Peyer's patch (tissue), 4 donors: ENCODE measurements around the gene TIMP2.

Experiments
- POLR2A ChIP-seq, 2 donors: fragments of 450-650 bp; IDR thresholded peaks; one replicate each; pipeline ENCODE4 v1.5.1; 2017; ENCODE audit warnings: antibody characterized with exemption in 2 of 2, mild to moderate bottlenecking in 2 of 2, moderate library complexity in 2 of 2
- TF ChIP-seq, protein P1 (sequence below), 6 experiments: fragments of 450-650 bp in 4 of 6; fragments of 200-600 bp in 2 of 6; sonication (generic) in 1 of 6; IDR thresholded peaks; one replicate each; pipeline ENCODE4 v1.5.1; 2017 to 2019; ENCODE audit warnings: antibody characterized with exemption in 6 of 6, mild to moderate bottlenecking in 3 of 6, moderate library complexity in 1 of 6

DNA sequence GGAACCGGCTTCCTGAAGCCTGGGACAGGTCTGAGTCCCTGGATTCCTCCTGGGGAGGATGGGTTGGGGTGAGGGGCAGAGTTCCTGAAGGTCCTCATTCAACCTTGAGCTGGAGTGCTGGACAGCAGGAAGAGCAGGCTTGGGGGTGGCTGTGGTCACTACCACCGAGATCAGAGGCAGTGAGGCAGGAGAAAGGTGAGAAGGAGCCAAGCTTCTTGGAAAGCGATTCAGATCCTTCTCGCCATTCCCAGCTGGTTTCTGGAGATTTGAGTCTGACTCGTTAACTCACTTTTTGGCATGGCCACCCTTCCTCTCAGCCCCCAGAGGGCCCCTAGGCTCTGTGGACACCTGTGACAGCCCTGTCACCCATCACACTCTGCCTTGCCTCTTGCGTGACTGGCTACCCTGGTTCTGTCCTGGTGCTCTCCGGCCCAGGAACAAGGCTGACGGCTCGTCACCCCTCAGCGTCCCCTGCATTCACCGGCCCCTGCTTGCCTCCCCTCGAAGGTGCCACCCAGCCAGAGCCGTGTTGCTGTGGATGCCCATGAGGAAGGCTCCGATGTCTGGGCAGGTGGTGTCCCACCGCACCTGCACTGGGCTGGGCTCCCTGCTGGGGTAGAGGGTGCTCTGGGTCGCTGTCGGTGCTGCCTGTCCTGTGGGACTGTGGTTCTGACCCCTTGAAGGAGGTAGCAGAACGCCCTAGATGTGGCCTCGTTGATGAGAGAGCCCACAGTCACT lies 9.7 kb upstream of the TIMP2 start:
- TF ChIP-seq, protein P1, sequence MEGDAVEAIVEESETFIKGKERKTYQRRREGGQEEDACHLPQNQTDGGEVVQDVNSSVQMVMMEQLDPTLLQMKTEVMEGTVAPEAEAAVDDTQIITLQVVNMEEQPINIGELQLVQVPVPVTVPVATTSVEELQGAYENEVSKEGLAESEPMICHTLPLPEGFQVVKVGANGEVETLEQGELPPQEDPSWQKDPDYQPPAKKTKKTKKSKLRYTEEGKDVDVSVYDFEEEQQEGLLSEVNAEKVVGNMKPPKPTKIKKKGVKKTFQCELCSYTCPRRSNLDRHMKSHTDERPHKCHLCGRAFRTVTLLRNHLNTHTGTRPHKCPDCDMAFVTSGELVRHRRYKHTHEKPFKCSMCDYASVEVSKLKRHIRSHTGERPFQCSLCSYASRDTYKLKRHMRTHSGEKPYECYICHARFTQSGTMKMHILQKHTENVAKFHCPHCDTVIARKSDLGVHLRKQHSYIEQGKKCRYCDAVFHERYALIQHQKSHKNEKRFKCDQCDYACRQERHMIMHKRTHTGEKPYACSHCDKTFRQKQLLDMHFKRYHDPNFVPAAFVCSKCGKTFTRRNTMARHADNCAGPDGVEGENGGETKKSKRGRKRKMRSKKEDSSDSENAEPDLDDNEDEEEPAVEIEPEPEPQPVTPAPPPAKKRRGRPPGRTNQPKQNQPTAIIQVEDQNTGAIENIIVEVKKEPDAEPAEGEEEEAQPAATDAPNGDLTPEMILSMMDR (IDR thresholded peaks at IDR 0.05): no peak
- no peak for TF ChIP-seq POLR2A (IDR thresholded peaks at IDR 0.05)
